Nephron progenitor cell (in vitro differentiated cells): Measurements from ENCODE around the gene ABCC3.

ENCODE experiments used
- DNase-seq: peaks from one replicate; pipeline ENCODE4 v3.0.0; 2021
- H3K27ac Mint-ChIP-seq: 2 replicates; pipeline ENCODE4 v1.8.0; 2021; ENCODE audit warnings: mild to moderate bottlenecking, moderate library complexity, mixed read lengths
- H3K27me3 Mint-ChIP-seq: 2 replicates; pipeline ENCODE4 v1.8.0; 2021; ENCODE audit warnings: mild to moderate bottlenecking, low read depth, mixed read lengths; ENCODE audit not compliant: poor library complexity
- H3K36me3 Mint-ChIP-seq: 2 replicates; pipeline ENCODE4 v1.8.0; 2021; ENCODE audit warnings: low read depth, mixed read lengths
- H3K4me1 Mint-ChIP-seq: 2 replicates; pipeline ENCODE4 v1.8.0; 2021; ENCODE audit warnings: mixed read lengths
- H3K4me3 Mint-ChIP-seq: 2 replicates; pipeline ENCODE4 v1.8.0; 2021; ENCODE audit warnings: mild to moderate bottlenecking, moderate library complexity, mixed read lengths
- H3K9me3 Mint-ChIP-seq: 2 replicates; pipeline ENCODE4 v1.8.0; 2021; ENCODE audit warnings: mild to moderate bottlenecking, moderate library complexity, mixed read lengths
- CTCF ChIP-seq: fragments of 200-600 bp; sonication (generic); IDR thresholded peaks from 2 replicates; pipeline ENCODE4 v1.5.0; 2021; ENCODE audit warnings: antibody characterized with exemption

The ABCC3 gene

GRCh38 chr17:50697062-50697461 lies 62.4 kb downstream of the ABCC3 start:
- no peaks in the 10 kb centered on the region for H3K9me3 Mint-ChIP-seq
- peaks cover 6% of the 10 kb centered on the region for H3K27me3 Mint-ChIP-seq
- peaks cover 21% of the 10 kb centered on the region for H3K4me1 Mint-ChIP-seq
- H3K36me3 Mint-ChIP-seq, result peaks cover 68% of the 10 kb centered on the region
- no peak for DNase-seq
- H3K4me3 Mint-ChIP-seq, result no peak overlapping the region
- TF ChIP-seq CTCF, result no peak
- H3K27ac Mint-ChIP-seq, result peak overlapping the region; percentile 21

- TF ChIP-seq CTCF, result no peak
- no peak for DNase-seq
- Mint-ChIP-seq H3K27ac (no peak overlapping the region), H3K36me3 (peaks cover 66% of the 10 kb centered on the region), H3K27me3 (peaks cover 6% of the 10 kb centered on the region), H3K4me3 (no peak overlapping the region), H3K9me3 (no peaks in the 10 kb centered on the region), H3K4me1 (peaks cover 21% of the 10 kb centered on the region)
These were observed 63.1 kb downstream of the ABCC3 start for GRCh38 chr17:50697663-50698272.

- Mint-ChIP-seq H3K4me3 (no peak overlapping the region), H3K27me3 (peaks cover 6% of the 10 kb centered on the region), H3K36me3 (peaks cover 71% of the 10 kb centered on the region), H3K9me3 (no peaks in the 10 kb centered on the region), H3K4me1 (peaks cover 26% of the 10 kb centered on the region), H3K27ac (no peak overlapping the region)
- no peak for DNase-seq
- TF ChIP-seq CTCF, result no peak
These were observed 64.7 kb downstream of the ABCC3 start for GRCh38 chr17:50699410-50699809.

GRCh38 chr17:50703162-50703561 lies 68.5 kb downstream of the ABCC3 start:
- Mint-ChIP-seq H3K27me3 (peaks cover 2% of the 10 kb centered on the region), H3K36me3 (peaks cover 53% of the 10 kb centered on the region), H3K4me1 (peaks cover 44% of the 10 kb centered on the region), H3K9me3 (no peaks in the 10 kb centered on the region), H3K27ac (no peak overlapping the region), H3K4me3 (no peak overlapping the region)
- no peak for DNase-seq
- TF ChIP-seq CTCF, result no peak

GRCh38 chr17:50707289-50708049 lies 72.8 kb downstream of the ABCC3 start, which contains the start of gene ANKRD40:
Gene ANKRD40 (minus strand): TSS chr17:50707914. CDS start chr17:50707654, 260 bp downstream.
- no peaks in the 10 kb centered on the region for H3K27me3 Mint-ChIP-seq
- no peaks in the 10 kb centered on the region for H3K9me3 Mint-ChIP-seq
- peak within 1 kb of the TSS; percentile 92 for H3K4me3 Mint-ChIP-seq
- peaks cover 64% of the 10 kb centered on the region for H3K4me1 Mint-ChIP-seq
- peak within 1 kb of the TSS; percentile 98 for H3K27ac Mint-ChIP-seq
- H3K36me3 Mint-ChIP-seq, result peaks cover 23% of the 10 kb centered on the region
- DNase-seq, result peak; percentile 80
- TF ChIP-seq CTCF, result no peak
